ENCODE data around the gene SEPTIN5.

Gene SEPTIN5

DNA sequence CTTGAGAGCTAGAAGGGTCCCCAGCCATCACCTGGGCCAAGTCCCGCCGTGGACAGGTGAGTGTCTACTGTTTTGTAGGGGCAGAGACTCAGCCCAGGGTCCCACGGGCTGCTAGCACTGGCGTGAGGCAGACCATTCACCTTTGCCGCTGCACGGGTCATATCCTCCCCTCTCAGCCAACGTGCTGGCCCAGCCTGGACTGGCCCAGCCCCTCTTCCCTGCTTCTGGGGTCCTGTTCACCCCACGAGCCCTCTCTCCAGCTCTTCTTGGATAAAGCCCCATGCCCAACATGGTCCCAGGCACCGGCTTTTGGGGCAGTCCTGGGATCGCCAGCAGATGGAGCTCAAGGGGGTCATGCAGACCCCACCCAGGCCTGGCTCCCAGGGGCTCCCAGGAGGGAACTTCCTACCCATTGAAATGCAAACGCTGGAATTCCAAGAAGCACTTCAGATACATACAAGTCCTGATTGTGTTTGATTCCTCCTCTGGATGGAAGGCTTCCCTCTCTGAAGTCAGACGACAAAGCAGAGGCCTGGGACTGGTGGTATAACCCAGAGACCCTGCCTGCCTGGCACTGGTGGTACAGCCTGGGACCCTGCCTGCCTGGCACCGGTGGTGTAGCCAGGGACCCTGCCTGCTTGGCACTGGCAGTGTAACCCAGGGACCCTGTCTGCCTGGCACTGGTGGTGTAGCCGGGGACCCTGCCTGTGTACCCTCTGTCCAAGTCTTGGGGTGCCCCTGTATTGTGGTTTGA is 8.9 kb upstream of the SEPTIN5 start:
- DNase-seq, result no peak

DNA sequence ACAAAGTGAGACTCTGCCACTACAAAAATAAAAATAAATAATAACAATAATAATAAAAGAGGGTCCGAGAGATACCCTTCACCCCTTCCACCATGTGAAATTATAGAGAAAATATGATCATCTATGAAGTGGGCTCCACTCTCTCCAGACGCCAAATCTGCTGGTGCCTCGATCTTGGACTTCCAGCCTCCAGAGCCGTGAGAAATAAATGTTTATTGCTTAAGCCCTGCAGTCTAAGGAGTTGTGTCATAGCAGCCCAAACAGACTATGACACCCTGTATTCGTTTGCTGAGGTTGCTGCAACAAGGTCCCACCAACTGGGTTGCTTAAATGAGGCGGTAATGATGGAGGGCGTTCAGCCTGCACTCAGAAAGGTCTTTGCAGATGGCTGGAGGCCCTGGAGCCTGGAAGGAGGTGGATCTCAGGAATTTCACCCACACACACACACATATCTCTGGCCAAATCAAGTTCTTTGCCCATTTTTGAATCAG is 7.6 kb upstream of the SEPTIN5 start:
- DNase-seq, result no peak

DNA sequence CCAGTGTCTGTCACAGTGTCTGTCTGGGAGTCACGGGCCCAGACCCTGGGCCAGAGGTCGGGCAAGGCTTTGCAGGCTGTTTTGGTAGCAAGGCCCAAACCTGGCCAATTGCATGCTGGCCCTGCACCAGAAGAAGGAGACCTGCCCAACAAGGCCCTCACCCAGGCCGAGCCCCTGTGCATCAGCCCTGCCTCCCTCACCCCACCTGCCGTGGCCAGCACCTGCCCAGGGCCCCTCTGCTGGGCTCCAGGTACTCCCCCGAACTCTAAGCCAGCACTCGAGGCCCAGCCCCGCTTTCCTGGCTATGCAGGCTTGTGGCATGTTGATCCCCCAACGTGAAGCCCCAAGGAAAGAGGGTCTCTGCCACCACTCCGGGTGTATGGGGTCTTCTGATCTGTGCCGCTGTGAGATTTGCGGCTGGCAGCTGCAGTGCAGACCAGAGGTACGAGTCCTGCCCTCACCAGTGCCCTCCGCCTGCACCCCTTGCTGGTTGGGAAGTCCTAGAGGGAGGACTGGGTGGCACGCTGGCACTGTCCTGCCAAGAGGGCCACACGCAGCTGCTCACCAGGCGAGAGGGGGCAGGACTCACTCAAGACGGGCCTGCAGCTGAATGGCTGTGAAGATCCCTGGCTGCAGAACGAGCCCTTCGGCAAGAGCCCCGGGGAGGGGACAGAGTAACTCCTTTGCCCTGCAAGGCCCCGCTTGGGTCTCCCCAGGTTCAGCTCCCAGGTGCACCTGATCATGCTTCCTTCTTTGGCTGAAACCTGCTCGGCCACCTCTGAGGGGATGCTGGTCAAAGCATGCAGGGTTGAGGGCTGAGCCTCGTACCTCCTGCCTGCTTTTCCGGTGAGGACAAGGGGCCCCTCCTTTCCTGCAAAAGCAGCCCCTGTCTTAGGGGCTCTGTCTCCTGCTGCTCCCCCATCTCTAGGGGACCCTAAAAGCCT is 6.7 kb upstream of the SEPTIN5 start:
- no peak for DNase-seq

DNA sequence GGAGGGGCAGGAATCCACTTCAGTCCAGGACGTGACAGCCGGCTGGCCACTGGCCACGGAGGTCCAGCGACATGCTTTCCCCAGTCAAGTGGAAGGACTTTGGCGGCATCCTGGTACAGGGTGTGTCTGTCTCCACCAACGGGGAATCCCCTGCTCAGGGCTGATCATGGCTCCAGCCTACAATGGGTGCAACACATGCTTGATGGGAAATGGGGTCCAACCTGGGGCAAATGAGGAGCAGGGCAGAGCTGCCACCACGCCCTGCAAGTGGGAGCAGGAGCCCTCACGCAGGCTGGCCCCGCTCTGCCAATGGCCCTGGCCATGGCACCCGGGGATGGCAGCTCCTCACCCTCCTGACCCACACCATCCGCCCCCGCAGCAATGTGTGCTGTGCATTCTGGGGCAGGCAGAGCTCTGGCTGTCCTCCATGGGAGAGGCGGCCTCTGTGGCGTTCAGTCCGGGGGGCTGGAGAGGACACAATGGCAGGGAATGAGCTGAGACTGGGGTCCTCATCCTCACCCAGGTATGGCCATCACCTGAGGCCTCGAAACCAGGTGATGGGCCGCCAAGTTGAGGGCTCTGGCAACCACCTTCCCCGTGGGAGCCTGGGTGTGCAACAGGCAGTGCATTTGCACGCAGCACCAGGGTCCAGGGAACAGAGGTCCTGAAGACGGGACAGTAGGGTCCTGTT is 5.8 kb upstream of the SEPTIN5 start:
- DNase-seq, result no peak

DNA sequence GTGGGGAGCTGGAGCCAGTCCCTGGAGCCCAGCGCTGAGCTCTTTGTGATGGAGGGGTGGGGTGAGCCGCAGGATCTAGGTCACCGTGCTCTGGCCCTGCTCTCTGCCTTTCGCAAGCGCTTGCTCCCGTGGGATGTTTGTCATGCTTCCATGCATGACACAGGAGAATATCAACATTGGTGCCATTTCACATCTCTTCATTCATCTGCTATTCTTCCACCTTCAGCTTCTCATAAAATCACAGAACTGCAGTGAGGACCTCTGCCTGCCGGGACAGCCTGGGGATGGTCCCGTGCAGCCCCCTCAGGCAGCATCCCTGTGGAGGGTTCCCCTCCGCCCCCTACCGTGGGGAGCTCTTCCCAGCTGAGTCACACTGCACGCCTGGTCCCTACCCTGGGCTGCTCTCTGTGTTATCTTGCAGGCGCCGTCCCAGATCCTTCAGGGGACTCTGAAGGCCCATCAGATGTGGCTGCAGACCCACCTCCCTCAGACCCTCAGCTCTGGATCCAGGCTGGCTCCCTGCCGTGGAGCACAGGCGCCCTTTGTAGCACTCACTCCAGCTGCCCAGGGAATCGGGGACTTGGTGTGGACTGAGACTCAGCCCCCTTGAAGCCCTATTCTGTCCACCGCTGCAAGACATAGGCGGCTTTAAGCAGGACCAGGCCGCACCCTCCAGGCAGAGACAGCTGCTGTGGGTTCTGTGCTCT is 5.1 kb upstream of the SEPTIN5 start:
- no peak for DNase-seq

DNA sequence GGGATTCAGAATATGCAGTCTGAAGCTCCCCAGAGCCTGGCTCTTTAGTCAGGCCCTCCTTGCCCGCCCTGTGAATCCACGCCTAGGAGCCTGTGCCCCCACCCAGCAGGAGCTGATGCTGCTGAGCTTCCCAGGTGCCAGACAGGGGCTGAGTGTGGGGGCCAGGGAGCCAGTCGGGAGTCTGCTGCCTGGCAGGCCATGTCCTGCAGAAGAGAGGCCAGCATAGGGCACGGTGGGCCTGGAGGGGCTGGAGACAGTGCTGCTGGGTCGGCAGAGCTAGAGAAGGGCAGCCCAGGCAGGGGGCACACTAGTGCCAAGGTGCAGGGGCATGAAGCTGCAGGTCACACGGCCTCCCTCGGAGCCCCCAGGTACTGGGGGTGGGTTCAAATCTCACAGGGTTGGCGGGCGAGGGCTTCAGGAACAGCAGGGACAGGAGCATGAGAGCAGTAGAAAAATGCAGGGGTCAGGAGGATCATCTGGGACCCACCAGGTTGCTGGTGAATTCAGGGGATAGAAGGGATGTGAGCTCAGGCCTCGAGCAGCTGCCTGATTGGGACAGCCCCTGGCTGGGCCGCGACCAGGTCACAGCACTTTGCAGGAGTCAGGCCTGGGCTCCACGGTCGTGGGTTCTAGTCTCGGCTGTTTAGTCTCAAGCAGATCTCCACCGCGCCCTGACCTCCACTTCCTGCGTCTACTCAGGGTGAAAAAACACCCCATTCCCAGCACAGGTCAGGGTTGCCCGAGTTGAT is 4.1 kb upstream of the SEPTIN5 start:
- DNase-seq, result no peak

DNA sequence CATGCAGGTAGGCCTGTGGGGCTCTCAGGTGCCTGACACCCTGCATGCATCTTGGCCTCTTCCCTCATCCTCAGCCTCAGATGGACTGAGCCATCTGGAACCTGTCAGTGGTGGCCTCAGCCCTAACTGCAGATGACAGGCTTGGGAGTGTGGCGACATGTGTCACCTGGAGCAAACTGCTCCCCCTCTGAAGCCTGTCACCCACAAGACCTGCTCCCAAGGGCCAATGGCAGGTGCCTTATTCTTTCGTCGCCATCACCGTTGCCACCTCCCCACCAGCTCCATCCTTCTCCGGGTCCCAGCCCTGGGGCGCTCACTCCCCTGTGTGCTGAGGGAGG is 3.6 kb upstream of the SEPTIN5 start:
- DNase-seq, result no peak

DNA sequence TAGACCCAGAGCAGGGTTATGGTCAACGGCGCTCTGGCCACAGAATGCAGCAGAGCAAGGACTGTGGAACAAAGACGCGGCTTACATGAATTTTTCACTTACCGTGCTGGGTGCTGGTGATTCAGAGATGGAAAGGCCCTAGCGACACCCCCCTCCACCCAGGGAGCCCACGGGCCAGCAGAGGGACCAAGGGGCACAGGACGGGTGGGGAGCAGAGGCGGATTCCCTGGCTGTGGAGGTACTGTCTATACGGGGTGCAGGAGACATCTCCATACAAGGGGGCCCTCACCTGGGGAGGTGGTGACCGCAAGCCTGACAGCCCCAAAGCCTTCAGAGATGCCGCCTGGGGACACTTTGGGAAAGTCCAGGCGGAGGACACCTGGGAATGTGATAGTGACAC is 1.1 kb upstream of the SEPTIN5 start:
- no peak for DNase-seq

DNA sequence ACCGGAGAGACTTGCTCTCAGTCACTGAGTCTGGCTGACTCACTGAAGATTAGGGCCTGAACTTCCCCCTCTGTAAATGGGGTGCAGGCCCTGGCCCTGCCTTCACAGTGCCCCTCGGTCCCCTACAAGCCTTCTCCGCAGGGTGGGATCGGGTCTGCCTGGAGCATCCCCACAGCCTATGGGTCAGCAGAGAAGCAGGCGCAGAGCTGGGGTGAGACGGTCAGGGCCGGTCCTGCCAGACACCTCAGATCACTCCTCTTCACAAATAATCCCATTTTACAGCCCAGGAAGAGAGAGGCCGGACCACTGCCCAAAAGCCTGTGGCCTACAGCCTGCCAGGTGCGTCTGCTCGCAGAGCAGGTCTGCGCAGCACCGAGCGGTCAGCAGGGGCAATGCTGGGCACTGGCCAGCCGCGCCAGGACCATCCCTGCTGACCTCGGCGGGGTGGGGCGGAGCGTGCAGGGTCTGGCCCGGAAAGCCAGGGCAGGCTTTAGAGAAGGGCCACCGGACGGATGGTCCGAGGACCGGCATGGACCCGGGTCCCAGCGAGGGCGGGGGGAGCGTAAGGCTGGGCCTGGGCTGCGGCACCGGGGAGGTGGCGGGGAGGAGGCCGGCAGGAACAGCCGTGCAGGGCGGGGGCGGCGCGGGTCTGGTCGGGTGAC is 522 bp upstream of the SEPTIN5 start:
- no peak for DNase-seq

DNA sequence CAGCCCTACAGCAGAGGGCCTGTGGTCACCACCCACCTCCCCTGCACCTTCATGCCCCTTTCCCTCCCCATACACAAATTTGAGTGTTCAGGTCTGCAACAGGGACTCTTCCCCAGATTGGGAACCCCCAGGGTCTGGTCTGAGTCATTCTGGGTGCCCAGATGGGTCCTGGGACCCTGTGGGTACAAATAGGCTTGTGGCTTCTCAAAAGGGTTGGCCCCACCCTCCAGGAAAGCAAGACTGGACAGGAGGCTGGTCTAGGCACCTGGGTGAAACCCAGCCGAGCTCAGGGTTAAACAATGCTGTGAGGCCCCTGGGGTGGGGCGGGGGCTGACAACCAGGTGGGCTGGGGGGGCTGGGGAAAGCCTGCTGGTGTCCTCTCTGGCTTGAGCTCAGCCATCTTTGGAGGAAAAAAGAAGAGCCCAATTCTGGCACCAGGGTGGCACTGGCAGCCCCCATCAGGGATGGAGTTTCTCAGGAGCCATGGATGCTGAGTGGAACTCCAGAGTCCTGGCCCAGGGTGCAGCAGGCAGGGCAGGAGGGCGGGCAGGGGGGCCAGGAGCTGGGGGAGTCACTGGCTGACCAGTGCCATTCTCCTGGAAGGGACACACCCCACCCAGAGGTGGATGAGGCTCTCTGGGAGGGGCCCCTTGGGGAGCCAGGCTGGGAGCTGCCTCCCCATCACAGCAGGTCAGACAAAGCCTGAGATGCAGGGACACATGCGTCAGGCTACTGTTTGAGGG is 1.1 kb downstream of the SEPTIN5 start:
- DNase-seq, result no peak

DNA sequence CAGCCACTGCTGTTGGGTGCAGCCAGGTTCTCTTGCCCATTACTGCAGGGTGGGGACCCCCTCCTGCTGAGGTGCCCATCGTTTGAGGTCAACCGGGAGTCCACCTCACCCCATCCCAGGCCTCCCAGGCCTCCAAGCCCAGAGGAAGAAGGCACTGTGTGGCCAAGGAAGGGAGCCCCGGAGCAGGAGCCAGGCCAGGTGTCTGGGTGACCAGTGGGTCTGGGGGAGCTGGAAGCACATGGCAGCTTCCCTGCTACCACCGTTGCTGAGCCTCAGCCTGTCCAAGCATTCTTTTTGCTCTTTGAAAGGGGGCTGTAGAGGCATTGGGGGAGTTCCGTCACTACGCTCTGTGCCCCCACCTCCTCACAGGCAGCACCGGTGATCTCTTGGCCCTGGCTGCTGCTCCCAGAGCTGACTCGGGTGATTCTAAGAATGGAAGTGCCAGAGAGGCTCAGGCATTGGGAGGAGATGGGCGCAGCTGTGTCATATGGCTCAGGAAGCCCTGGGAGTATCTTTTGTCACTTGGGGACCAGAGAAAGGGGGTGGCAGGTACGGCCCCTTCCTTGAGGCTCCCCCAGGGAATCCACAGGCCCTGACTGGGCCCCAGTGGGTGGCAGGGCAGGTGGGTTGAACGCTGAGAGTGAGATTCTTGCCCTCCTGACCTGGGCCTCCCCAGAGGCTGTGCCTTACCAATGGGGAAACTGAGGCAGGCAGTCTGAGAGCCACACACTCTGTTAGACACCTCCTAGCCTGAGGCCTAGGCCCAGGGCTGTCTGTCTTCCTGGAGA is 1.9 kb downstream of the SEPTIN5 start:
- DNase-seq, result no peak

DNA sequence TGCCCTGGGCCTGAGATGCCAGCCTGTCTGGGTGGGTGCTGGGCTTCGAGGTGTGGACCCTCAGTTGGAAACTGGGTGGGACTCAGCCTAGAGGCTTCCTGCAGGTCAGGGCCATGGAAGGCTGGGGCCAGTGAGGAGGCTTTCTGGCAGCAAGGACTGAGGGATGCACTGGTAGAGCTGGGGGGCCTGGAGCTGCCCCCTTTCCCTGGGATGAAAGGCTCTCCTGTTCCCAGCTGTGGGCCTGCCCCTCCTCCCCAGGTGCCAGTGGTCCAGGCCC is 2.5 kb downstream of the SEPTIN5 start:
- DNase-seq, result no peak

DNA sequence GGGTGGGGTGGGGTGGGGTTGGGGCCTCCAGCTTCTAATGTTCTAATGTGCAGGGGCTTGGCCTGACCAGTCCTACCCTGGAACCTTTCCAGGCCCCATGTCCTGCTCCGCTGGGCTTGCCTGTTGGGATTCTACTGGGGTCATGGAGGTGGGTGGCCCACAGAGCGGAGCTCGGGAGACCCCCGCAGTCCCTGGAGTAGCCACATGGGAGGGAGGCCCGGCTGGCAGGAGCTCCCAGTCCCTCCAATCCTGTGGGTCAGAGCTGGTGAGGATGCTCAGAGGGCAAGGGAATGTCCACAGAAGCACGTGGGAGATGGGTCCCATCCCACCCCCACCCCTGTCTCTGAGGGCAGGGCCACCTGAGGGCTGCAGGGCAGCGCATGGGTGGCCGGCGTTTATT is 2.9 kb downstream of the SEPTIN5 start:
- DNase-seq, result no peak

DNA sequence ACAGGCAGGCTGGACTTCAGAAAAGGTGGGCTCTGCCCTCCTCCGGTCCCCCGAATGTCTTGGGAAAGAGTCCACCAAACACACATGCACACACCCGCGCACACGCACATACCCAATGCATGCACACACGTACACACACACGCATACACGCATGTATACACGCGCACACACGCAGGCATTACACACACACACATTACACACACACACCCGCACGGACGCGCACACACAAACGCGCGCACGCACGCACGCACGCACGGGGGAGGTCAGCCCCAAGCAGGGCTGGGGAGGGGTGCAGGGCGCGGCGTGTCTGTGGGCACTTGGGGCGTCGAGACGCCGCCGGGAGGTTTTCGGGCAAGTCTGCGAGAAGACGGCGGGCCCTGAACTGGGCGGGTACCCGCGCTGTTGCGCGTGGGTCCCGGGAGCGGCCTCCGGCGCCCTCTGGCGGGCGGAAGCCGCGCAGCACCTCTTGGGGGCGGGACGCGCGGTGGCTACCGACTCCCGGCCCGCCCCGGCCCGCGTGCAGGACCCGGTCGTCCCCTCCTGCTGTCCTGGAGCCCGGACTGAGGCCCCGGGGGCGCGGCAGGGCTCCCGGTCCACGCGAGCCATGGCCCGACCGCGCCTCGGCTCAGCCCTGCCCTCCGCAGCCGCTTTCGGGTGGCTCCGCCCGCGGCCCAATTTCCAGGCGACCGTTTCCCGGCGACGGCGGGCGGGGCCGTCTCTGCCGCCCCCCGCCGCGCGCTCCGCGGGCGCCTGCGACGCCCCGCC is 3.6 kb downstream of the SEPTIN5 start:
- peak; percentile 64 for DNase-seq

DNA sequence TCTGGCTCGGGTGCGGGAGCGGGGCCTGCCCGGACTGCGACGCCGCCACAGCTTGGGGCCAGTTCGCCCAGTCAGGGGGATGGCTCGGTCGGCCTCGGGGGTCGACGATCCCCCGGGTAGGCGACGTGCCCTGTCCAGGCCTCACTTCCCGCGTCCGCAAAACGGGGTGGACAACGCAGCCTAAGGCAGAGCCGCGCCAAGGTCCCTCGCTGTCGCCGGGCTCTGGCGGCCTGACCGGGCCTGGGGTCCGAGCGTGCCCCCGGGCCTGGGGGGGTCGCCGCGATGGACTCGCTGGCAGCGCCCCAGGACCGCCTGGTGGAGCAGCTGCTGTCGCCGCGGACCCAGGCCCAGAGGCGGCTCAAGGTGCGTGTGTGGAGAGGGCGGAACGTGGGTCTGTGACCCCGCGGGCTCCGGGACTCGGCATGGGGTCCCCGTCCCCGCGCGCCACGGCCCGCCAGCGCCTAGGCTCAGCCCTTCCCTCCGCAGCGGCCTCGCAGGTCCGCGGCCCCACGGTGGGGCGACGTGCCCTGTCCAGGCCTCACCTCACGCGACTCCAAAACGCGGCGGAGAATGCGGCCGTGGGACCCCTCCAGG is 4.2 kb downstream of the SEPTIN5 start:
- no peak for DNase-seq

DNA sequence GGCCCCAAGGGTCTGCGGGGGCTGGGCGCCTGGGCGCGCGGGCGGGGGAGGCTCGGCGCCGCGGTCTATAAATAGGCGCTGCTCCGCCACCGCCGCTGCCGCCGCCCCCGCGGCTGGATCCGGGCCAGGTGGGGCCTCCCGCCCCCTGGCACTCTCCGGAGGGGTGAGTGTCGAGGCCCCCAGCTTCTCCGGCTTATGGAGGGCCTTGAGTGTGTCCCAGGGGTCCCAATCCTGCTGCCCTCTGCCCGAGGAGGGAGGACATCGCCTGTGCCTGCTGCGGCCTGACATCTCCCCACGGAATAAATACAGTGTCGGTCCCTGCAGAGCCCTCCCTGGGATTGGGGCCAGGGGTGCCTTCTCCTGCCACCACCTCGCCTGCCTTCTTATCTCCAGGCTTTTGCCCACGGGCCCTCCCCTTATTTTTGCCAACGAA is 4.8 kb downstream of the SEPTIN5 start:
- DNase-seq, result peak; percentile 28

DNA sequence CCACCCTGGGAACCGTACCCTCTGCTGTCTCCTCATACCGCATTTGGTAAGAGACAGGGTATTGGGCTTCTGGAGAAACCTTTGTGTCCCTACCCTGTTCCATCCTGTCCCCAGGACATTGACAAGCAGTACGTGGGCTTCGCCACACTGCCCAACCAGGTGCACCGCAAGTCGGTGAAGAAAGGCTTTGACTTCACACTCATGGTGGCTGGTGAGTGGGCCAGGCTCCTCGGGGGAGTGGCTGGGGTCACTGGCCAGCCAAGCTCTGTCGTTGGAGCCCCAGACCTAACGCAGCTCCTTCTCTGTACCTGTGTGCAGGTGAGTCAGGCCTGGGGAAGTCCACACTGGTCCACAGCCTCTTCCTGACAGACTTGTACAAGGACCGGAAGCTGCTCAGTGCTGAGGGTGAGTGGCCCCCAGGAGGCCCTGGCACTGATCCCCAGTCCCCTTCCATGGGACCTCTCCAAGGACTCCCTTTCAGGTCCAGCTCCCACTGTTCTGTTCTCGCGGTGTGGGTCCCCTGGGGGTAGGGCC is 5.3 kb downstream of the SEPTIN5 start:
- no peak for DNase-seq

DNA sequence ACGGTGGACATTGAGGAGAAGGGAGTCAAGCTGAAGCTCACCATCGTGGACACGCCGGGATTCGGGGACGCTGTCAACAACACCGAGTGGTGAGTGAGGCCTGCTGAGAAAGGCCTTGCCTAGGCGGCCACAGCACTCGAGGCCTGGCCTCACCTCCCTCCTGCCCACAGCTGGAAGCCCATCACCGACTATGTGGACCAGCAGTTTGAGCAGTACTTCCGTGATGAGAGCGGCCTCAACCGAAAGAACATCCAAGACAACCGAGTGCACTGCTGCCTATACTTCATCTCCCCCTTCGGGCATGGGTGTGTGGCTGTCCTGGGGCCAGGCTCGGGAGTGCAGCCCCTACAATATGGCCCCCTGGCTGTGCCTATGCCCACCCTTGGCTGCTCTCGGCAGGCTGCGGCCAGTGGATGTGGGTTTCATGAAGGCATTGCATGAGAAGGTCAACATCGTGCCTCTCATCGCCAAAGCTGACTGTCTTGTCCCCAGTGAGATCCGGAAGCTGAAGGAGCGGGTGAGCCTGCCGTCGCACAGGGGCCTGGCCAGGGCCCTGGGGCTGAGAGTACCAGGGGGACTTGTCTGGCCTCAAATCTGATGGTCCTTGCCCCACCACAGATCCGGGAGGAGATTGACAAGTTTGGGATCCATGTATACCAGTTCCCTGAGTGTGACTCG is 6.0 kb downstream of the SEPTIN5 start:
- no peak for DNase-seq

Measured in fibroblast of skin of right quadriceps (primary cell).